ENCODE data around the gene ERG28. TPM values are rescaled to one million over a fixed set of nuclear protein-coding genes. Genes with fewer than 3 reads are reported as not detected.

The ERG28 gene
- total RNA-seq, 2 donors from 2014 or later = 32.2 to 36.3 TPM

DNA sequence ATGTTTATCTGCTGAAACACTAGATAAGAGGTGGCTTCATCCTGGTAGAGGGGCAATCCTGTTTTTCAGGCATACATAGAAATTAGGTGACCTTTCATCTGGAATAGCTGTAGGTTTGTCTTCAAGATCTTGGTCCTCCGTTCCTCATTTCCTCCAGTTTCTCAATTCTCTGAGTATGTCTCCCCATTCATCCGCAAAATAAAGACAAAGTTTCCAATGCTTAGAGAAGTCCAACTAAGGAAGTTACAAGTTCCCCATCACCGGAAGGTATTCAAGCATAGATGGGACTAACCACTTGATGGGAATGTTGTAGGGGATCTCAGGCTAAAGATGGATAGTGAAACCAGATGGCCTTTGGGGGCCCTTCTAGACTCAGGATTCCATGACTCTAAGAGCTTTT is 34.3 kb downstream of the ERG28 start:
- no peak overlapping the region for H3K27ac ChIP-seq (ENCODE audit: low read depth, low read length)
- Mint-ChIP-seq H3K27me3 (ENCODE audit: insufficient read depth) (no peaks in the 10 kb centered on the region), H3K36me3 (ENCODE audit: low read depth) (peaks cover 7% of the 10 kb centered on the region), H3K9me3 (no peaks in the 10 kb centered on the region), H3K4me1 (peaks cover 25% of the 10 kb centered on the region), H3K27ac (no peak overlapping the region), H3K4me3 (no peak overlapping the region)
- H3K36me3 ChIP-seq (ENCODE audit: control insufficient read depth, insufficient read depth, low read length) = peaks cover 16% of the 10 kb centered on the region
- TF ChIP-seq, protein P1, sequence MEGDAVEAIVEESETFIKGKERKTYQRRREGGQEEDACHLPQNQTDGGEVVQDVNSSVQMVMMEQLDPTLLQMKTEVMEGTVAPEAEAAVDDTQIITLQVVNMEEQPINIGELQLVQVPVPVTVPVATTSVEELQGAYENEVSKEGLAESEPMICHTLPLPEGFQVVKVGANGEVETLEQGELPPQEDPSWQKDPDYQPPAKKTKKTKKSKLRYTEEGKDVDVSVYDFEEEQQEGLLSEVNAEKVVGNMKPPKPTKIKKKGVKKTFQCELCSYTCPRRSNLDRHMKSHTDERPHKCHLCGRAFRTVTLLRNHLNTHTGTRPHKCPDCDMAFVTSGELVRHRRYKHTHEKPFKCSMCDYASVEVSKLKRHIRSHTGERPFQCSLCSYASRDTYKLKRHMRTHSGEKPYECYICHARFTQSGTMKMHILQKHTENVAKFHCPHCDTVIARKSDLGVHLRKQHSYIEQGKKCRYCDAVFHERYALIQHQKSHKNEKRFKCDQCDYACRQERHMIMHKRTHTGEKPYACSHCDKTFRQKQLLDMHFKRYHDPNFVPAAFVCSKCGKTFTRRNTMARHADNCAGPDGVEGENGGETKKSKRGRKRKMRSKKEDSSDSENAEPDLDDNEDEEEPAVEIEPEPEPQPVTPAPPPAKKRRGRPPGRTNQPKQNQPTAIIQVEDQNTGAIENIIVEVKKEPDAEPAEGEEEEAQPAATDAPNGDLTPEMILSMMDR (conservative IDR thresholded peaks at IDR 0.05) = no peak
- no peak overlapping the region for H3K4me3 ChIP-seq (ENCODE audit: low read length)
- no peak overlapping the region for H3K9ac ChIP-seq (ENCODE audit: extremely low read depth, low read length, poor library complexity, severe bottlenecking)
- no peaks in the 10 kb centered on the region for H3K27me3 ChIP-seq (ENCODE audit: control insufficient read depth, insufficient read depth, low read length, poor library complexity, severe bottlenecking)
- H3K4me1 ChIP-seq (ENCODE audit: control insufficient read depth, insufficient read depth, low read length) = peaks cover 2% of the 10 kb centered on the region
- 94 to 100% methylated on average over 3 of the region's 3 CpGs for whole genome bisulfite sequencing, 2 experiments (ENCODE audit: insufficient coverage in 1 of 2, insufficient read length in 1 of 2)
- H3K9me3 ChIP-seq (ENCODE audit: control insufficient read depth, low read length) = no peaks in the 10 kb centered on the region
- DNase-seq = no peak

DNA sequence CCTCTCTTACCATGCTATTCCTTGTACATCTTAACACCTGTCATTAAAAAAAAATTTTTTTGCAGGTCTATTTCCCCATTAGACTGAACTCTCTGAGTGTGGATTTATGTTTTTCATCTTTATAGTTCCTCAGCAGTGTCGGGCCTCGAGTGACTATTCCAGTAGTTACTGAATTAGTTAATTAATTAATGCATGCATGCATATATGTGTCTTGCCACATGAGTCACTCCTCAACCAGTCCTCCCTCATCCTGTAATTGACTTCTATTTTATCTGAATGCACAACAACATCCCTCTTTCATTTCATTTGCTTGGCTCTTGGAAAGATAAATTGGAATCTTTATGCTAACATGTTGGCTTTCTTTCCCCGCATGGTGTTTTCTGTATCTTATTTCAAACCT is 35.6 kb downstream of the ERG28 start:
- no peak overlapping the region for H3K27ac ChIP-seq (ENCODE audit: low read depth, low read length)
- TF ChIP-seq, protein P1 (conservative IDR thresholded peaks at IDR 0.05) = no peak
- no peak overlapping the region for H3K27ac Mint-ChIP-seq
- no peaks in the 10 kb centered on the region for H3K4me1 ChIP-seq (ENCODE audit: control insufficient read depth, insufficient read depth, low read length)
- no peaks in the 10 kb centered on the region for H3K27me3 ChIP-seq (ENCODE audit: control insufficient read depth, insufficient read depth, low read length, poor library complexity, severe bottlenecking)
- H3K36me3 Mint-ChIP-seq (ENCODE audit: low read depth) = peaks cover 7% of the 10 kb centered on the region
- H3K9me3 ChIP-seq (ENCODE audit: control insufficient read depth, low read length) = no peaks in the 10 kb centered on the region
- H3K4me3 Mint-ChIP-seq = no peak overlapping the region
- no peak for DNase-seq
- no peak overlapping the region for H3K4me3 ChIP-seq (ENCODE audit: low read length)
- whole genome bisulfite sequencing, 2 experiments (ENCODE audit: insufficient coverage in 1 of 2, insufficient read length in 1 of 2) = 100% methylated on average over 1 of the region's 3 CpGs
- H3K9me3 Mint-ChIP-seq = no peaks in the 10 kb centered on the region
- H3K36me3 ChIP-seq (ENCODE audit: control insufficient read depth, insufficient read depth, low read length) = peaks cover 16% of the 10 kb centered on the region
- peaks cover 13% of the 10 kb centered on the region for H3K4me1 Mint-ChIP-seq
- H3K27me3 Mint-ChIP-seq (ENCODE audit: insufficient read depth) = no peaks in the 10 kb centered on the region
- no peak overlapping the region for H3K9ac ChIP-seq (ENCODE audit: extremely low read depth, low read length, poor library complexity, severe bottlenecking)

DNA sequence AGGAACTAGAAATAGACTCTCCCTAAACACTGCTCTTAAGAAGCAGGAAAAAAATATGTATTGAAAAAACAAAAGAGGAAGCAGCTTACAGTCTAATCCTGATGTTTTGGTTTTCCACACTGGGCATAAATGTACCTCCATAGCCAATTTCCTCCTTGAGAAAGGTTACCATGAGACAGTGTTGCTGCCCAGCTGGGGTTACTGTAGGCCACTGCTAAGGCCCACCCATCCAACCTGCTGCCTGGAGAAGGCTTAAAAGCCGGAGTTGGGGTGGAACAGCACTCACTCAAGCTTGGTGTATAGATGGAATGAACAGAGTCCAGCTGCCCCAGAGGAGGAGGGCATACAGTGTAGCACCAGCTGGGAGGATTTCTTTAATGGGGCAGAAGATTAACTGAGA is 41.1 kb downstream of the ERG28 start:
- no peak overlapping the region for H3K9ac ChIP-seq (ENCODE audit: extremely low read depth, low read length, poor library complexity, severe bottlenecking)
- Mint-ChIP-seq H3K27ac (no peak overlapping the region), H3K4me3 (no peak overlapping the region), H3K27me3 (ENCODE audit: insufficient read depth) (peaks cover 1% of the 10 kb centered on the region), H3K36me3 (ENCODE audit: low read depth) (no peaks in the 10 kb centered on the region), H3K4me1 (peaks cover 8% of the 10 kb centered on the region), H3K9me3 (no peaks in the 10 kb centered on the region)
- no peak overlapping the region for H3K4me3 ChIP-seq (ENCODE audit: low read length)
- no peaks in the 10 kb centered on the region for H3K36me3 ChIP-seq (ENCODE audit: control insufficient read depth, insufficient read depth, low read length)
- peaks cover 3% of the 10 kb centered on the region for H3K4me1 ChIP-seq (ENCODE audit: control insufficient read depth, insufficient read depth, low read length)
- H3K27ac ChIP-seq (ENCODE audit: low read depth, low read length) = no peak overlapping the region
- DNase-seq = no peak
- WGBS, 2 experiments (ENCODE audit: insufficient coverage in 1 of 2, insufficient read length in 1 of 2) = 94 to 100% methylated on average over 1 of the region's 1 CpG
- TF ChIP-seq, protein P1 (conservative IDR thresholded peaks at IDR 0.05) = no peak
- no peaks in the 10 kb centered on the region for H3K9me3 ChIP-seq (ENCODE audit: control insufficient read depth, low read length)
- no peaks in the 10 kb centered on the region for H3K27me3 ChIP-seq (ENCODE audit: control insufficient read depth, insufficient read depth, low read length, poor library complexity, severe bottlenecking)
